GM18907 (cell line): ENCODE results near the gene C11orf21.

Source experiments
- ATAC-seq: cut with Tn5 transposase; IDR thresholded peaks from one replicate; pipeline ENCODE4 v1.9.1; 2021; ENCODE audit warnings: mild to moderate bottlenecking, moderate library complexity; ENCODE audit not compliant: unreplicated experiment

Gene C11orf21

GRCh38 chr11:2309251-2310072, 7.7 kb upstream of the C11orf21 start:
- no peak for ATAC-seq

DNA sequence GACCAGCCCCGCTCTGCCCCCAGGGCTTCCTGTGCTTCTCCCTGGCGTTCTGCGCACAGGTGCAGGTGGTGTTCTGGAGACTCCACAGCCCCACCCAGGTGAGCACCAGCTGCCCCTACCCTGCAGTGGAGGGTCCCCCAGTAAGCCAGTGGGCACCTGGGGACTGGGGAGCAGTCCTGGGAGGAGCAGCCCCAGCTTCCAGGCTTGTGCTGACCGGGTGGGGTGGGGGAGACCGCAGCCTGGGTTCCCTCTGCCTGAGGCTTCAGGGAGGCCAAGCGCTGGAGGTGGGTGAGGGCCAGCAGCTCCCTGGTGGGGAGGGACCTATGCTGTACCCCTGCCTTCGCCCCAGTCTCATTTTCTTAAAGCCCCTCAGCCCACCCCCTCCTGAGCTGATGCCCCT, 7.0 kb upstream of the C11orf21 start:
- ATAC-seq, result no peak

GRCh38 chr11:2307501-2308331, 6.0 kb upstream of the C11orf21 start:
- no peak for ATAC-seq

- ATAC-seq, result no peak
Measured at GRCh38 chr11:2306877-2307500, 5.3 kb upstream of the C11orf21 start.

- ATAC-seq, result no peak
Measured at GRCh38 chr11:2306452-2306823, 4.7 kb upstream of the C11orf21 start.

GRCh38 chr11:2305788-2306451, 4.2 kb upstream of the C11orf21 start:
- ATAC-seq, result no peak

DNA sequence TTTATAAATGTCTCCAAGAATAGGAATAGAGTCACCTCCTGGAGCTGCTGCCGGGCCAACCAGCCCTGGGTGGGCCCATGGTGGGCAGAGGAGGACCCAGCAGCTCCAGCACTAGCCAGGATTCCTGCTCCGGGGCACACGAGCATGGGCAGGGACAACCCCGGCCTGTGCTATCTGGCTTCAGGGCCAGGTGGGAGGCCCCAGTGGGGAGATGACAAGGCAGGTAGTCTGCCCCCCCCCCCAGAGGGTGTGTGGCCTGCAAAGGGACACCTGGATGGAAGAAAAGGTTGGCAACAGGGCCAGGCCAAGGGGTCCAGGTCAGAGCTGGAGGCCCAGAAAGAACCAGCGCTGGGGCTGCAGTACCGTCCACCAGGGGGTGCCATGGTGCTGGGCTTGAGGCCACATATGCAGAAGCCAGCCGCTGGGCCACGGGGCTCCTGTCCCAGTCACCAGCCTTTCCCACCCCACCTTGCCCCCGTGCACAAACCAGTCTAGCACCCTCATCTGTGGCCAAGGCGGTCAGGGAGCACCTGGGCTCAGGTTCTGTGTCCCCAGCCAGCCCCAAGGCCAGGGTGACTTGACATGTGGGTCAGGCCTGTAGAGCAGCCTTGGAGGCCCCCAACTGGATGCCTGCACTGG, 3.5 kb upstream of the C11orf21 start:
- no peak for ATAC-seq

- no peak for ATAC-seq
Measured at GRCh38 chr11:2304506-2305139, 2.9 kb upstream of the C11orf21 start.

DNA sequence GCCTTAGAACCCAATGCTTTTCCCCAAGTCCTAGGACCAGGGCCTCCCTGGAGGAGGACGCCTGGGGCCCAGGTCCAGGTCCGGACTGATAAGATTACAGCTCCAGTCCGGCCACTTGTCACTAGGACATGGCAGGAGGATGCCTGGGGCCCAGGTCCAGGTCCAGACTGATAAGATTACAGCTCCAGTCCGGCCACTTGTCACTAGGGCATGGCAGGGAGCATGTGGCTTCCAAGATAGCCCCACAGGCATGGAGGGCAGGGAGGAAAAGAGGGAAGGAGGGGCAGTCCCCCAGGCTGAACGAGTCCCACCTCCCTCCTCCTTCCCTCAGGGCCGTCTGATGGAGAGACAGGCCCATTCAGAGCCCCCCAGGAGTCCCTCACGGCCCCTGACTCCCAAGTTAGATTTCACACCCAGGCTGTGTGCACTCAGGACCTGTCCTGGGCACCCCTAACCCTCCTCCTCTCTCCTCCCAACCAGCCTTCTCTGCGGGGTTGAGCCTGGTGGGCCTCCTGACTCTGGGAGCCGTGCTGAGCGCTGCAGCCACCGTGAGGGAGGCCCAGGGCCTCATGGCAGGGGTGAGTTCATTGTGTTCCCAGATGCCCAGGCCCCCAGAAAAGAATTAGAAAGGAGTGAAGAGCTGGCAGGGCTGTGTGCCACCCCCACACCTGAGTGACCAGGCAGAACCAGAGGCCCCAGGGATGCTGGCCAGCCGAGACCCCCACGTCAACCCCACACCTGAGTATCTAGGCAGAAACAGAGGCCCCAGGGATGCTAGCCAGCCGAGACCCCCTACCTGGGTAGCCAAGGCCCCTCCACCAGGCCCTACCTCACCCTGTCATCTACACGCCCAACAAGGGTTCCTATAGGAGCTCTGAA, 2.1 kb upstream of the C11orf21 start:
- no peak for ATAC-seq

DNA sequence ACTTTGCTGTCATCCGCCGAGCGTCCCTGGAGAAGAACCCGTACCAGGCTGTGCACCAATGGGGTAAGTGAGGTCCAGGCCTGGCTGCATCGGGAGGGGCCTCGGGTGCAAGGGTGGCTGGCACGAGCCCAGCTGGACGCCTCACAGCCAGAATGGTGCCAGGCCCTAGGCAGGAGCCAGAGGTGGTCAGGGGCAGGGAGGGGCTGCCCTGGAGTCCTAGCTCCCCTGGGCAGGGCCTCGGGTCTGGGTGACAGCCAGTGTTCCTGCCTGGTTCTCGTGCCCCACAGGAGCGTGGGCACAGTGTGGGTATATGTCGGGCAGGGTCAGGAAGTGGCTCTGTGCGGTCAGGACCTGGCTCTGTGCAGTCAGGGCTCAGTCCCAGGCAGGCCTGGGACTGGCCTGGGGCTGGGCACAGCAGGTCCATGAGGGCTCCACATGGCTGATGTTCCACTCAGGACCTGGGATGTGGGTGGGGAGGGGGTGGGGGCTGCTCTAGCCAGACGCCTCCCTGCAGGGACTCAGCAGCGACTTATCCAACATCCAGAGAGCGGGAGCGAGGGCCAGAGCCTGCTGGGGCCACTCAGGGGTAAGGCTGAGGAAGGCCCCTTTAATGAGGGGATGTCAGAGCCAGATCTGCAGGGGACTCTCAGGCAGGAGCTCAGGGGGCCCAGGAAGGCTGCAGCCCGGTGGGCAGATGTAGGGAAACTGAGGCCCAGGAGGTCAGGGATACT, 1.3 kb upstream of the C11orf21 start:
- no peak for ATAC-seq

GRCh38 chr11:2302306-2302895, 683 bp upstream of the C11orf21 start:
- peak; percentile 2 for ATAC-seq

GRCh38 chr11:2300936-2301630, 635 bp downstream of the C11orf21 start:
- no peak for ATAC-seq

- no peak for ATAC-seq
Measured at GRCh38 chr11:2300290-2300935, 1.3 kb downstream of the C11orf21 start.

GRCh38 chr11:2299773-2300172, 1.9 kb downstream of the C11orf21 start:
- no peak for ATAC-seq

DNA sequence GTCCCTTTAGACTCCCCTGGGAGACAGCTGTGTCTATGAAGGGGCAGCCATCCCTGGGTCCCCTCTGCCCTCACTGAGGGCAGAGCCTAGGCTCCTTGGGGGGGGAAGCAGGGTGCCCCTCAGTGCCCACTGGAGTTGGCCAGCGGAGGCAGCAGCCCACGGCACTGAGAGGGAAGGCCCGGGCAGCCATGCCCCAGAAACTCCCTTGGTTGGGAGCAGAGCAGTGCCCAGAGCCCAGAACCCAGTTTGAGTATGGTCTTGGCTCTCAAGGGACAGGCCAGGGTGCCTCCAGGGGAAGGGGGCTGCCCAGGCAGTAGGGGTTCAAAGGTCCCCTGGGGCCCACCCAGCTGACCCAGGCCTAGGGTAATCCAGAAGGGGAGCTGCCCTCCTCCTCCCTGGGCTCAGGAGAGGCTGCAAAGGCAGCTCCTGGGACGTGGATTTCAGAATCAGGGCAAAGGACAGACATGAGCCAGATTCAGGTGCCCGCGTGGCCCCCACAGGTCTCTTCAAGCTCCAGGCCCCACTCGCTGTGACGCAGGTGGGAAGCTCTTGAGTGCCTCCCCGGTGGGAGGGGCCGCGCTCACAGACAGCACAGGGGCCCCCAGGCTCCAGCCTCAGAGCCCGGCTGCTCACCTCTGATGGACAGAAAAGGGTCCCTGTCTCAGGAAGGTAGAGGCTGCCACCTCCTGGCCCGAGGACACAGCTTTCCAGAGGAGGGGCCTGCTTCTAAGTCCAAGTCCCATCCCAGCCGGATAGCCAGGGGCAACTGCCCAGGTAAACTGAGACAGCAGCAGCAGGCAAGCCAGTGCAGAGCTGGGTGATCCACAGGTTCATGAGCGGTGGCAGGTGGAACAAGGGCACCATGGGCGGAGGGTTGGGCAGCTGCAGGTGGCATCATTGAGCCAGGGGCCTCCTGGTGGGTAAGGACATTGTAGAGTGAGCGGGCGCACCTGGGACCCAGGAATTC, 2.6 kb downstream of the C11orf21 start:
- no peak for ATAC-seq
